GM12878 (cell line): ENCODE data around the gene TMEM229B. TPM values are rescaled to one million over a fixed set of nuclear protein-coding genes. Genes with fewer than 3 reads are reported as not detected.

Experiments used
- BHLHE40 ChIP-seq, 2 experiments: fragments of 450-650 bp in 1 of 2; IDR thresholded peaks; 2 replicates each; pipeline ENCODE4 v1.6.1; 2011 to 2017; ENCODE audit warnings: low read depth in 2 of 2, borderline replicate concordance in 1 of 2, improper control_type of control experiment in 1 of 2, low read length in 1 of 2, mild to moderate bottlenecking in 1 of 2
- CHD1 ChIP-seq: IDR thresholded peaks from 2 replicates; pipeline ENCODE4 v1.6.1; 2012; ENCODE audit warnings: low read depth, low read length, improper control_type of control experiment
- CHD4 ChIP-seq: fragments of 200-600 bp; sonication (generic); IDR thresholded peaks from 2 replicates; pipeline ENCODE4 v1.6.1; 2016; ENCODE audit warnings: mild to moderate bottlenecking
- DPF2 ChIP-seq: fragments of 450-650 bp; IDR thresholded peaks from 2 replicates; pipeline ENCODE4 v1.6.1; 2017; ENCODE audit warnings: mild to moderate bottlenecking
- ESRRA ChIP-seq: IDR thresholded peaks from 2 replicates; pipeline ENCODE4 v1.6.1; 2012; ENCODE audit warnings: mild to moderate bottlenecking, low read length, improper control_type of control experiment
- FOXK2 ChIP-seq: fragments of 450-650 bp; IDR thresholded peaks from 2 replicates; pipeline ENCODE4 v1.6.1; 2017; ENCODE audit warnings: mild to moderate bottlenecking, moderate library complexity
- IKZF1 ChIP-seq: fragments of 450-650 bp; conservative IDR thresholded peaks from 2 replicates; pipeline ENCODE4 v1.6.1; 2017; ENCODE audit warnings: antibody characterized with exemption, mild to moderate bottlenecking
- KAT2A ChIP-seq: conservative IDR thresholded peaks from 2 replicates; pipeline ENCODE4 v1.6.1; 2011; ENCODE audit warnings: low read depth, low read length; ENCODE audit not compliant: control insufficient read depth
- KDM1A ChIP-seq: fragments of 200-600 bp; sonication (generic); IDR thresholded peaks from 2 replicates; pipeline ENCODE4 v1.6.1; 2016; ENCODE audit warnings: borderline replicate concordance
- MTA2 ChIP-seq: fragments of 450-650 bp; IDR thresholded peaks from 2 replicates; pipeline ENCODE4 v1.6.1; 2016; ENCODE audit warnings: low read depth, mild to moderate bottlenecking, moderate library complexity
- NFYA ChIP-seq: IDR thresholded peaks from 2 replicates; pipeline ENCODE4 v1.6.1; 2011; ENCODE audit warnings: low read depth, mild to moderate bottlenecking, low read length, improper control_type of control experiment, borderline replicate concordance
- NRF1 ChIP-seq: conservative IDR thresholded peaks from 2 replicates; pipeline ENCODE4 v1.6.1; 2011; ENCODE audit warnings: mild to moderate bottlenecking, low read depth, low read length, improper control_type of control experiment
- PML ChIP-seq: IDR thresholded peaks from 2 replicates; pipeline ENCODE4 v1.6.1; 2012; ENCODE audit warnings: low read length, inconsistent platforms
- RELA ChIP-seq: fragments of 450-650 bp; IDR thresholded peaks from 2 replicates; pipeline ENCODE4 v1.8.0; 2014; ENCODE audit warnings: borderline replicate concordance; ENCODE audit not compliant: partially characterized antibody
- SIN3A ChIP-seq: IDR thresholded peaks from 2 replicates; pipeline ENCODE4 v1.6.1; 2012; ENCODE audit warnings: low read depth, low read length, improper control_type of control experiment
- SMAD1 ChIP-seq: fragments of 450-650 bp; IDR thresholded peaks from 2 replicates; pipeline ENCODE4 v1.6.1; 2018; ENCODE audit warnings: mild to moderate bottlenecking, low read depth; ENCODE audit not compliant: partially characterized antibody
- SMAD5 ChIP-seq: IDR thresholded peaks from 2 replicates; pipeline ENCODE4 v1.6.1; 2016; ENCODE audit warnings: antibody characterized with exemption, low read depth
- SUPT20H ChIP-seq: IDR thresholded peaks from 2 replicates; pipeline ENCODE4 v1.6.1; 2011; ENCODE audit warnings: low read depth, mild to moderate bottlenecking, low read length, moderate library complexity, borderline replicate concordance; ENCODE audit not compliant: control insufficient read depth
- TBL1XR1 ChIP-seq: IDR thresholded peaks from 2 replicates; pipeline ENCODE4 v1.6.1; 2012; ENCODE audit warnings: low read depth, low read length, improper control_type of control experiment
- TCF12 ChIP-seq: IDR thresholded peaks from 2 replicates; pipeline ENCODE4 v1.6.1; 2011; ENCODE audit warnings: low read depth, mild to moderate bottlenecking, low read length
- TCF3 ChIP-seq: IDR thresholded peaks from 2 replicates; pipeline ENCODE4 v1.6.1; 2012; ENCODE audit warnings: low read depth, mild to moderate bottlenecking, low read length, borderline replicate concordance; ENCODE audit not compliant: insufficient read depth
- TCF7 ChIP-seq: IDR thresholded peaks from 2 replicates; pipeline ENCODE4 v1.6.1; 2014; ENCODE audit warnings: antibody characterized with exemption, borderline replicate concordance
- ZNF622 ChIP-seq: fragments of 450-650 bp; IDR thresholded peaks from 2 replicates; pipeline ENCODE4 v1.6.1; 2017; ENCODE audit warnings: mild to moderate bottlenecking, inconsistent platforms
- polyA plus RNA-seq, 11 experiments: library from polyadenylated mRNA; depleted of rRNA in 4 of 11; unstranded in 6 of 11; stranded (reverse) in 5 of 11; fragments of >200 nt; fragmentation: Nextera tagmentation in 4 of 11; fragmentation: Illumina TruSeq in 1 of 11; extraction: Ambion mirVana in 4 of 11; extraction: Trizol in 1 of 11; gene quantifications; 1 replicate in 1 of 11; 2 replicates in 10 of 11; pipeline versions ENCODE4 v1.2.1 to v1.2.3, GENCODE V29; 2011 to 2016; ENCODE audit warnings: inconsistent platforms in 2 of 11, missing spikeins in 2 of 11, low read depth in 1 of 11
- total RNA-seq, 4 experiments: library from RNA; depleted of rRNA in 3 of 4; stranded (reverse); fragments of >200 nt in 3 of 4; fragmentation: Illumina TruSeq in 1 of 4; extraction: Trizol in 1 of 4; gene quantifications; 2 replicates each; pipeline versions ENCODE4 v1.2.1 to v1.2.3, GENCODE V29; 2013 to 2021
- TF ChIP-seq, protein P1 (sequence below): fragments of 450-650 bp; formaldehyde crosslinking; IDR thresholded peaks from 2 replicates; pipeline ENCODE4 v1.4.0; 2020; ENCODE audit warnings: mild to moderate bottlenecking, moderate library complexity
- TF ChIP-seq, protein P2 (sequence below): fragments of 450-650 bp; IDR thresholded peaks from 2 replicates; pipeline ENCODE4 v1.6.1; 2017; ENCODE audit warnings: borderline replicate concordance
- TF ChIP-seq, protein P3 (sequence below): IDR thresholded peaks from 2 replicates; pipeline ENCODE4 v1.6.1; 2012; ENCODE audit warnings: low read depth, low read length, improper control_type of control experiment

TMEM229B gene
- total and polyA plus RNA-seq, 10 of the 15 experiments (the other 5 are each of a cell fraction or from before 2014, with no cell fraction given): 0.24 to 5.3 (median 1.7) TPM

DNA sequence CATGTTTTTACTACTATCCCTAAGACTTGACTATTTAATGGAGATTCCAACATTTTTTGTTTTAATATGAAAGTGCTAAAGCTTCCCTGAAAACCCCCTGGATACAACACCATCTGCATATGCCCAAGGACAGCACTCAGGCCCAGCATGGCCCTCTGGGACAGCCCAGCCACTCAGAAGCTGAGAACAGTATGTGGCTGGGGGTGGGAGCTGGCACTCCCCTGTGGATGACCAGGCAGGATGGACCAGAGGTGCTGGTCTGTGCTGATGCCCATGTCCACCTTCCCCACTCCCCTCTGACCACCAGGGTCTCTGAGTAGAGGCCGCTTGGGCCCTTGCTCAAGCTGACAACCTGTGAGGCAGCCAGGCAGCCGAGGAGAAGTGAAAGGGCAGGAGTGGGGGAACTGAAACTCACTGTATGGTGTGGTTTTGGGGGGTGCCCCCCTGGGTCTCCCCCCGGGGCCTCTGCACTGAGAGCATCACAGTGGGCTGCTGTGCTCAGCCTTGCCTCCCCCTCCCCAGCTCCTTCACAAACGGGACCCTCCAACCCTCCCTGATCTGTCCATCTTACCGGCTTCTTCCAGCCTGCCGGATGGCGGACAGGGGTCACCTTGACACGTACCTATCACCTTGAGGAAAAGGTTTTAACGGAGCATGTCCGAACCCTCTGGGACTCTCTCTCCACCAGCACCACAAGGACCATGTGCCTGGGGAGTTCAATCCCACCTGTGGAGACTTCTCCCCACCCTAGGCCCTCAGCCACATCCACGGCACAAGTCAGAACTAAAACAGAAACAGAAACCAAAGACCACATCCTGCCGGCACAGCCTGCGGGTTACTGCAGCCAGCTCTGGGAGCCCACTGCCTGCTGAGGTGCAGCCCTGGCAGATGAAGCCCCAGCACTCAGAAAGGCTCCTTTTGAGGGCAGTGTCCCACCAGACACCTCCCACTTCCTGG lies at the start of gene TMEM229B (continued):
- TF ChIP-seq TBL1XR1 (peak; percentile 75), KAT2A (no peak), ESRRA (peak; percentile 80), RELA (peak; percentile 64), SMAD5 (no peak), CHD4 (0 out of 2 replicates have a peak, but pooled peaks have one; percentile 41), FOXK2 (no peak; the same call in 1 of the 2 replicates), TCF12 (peak; percentile 92), MTA2 (peak; percentile 96), DPF2 (peak; percentile 100), TCF7 (0 out of 2 replicates have a peak, but pooled peaks have one; percentile 24), ZNF622 (no peak), CHD1 (no peak), PML (peak; percentile 69; the same call in 1 of the 2 replicates), BHLHE40 (IDR thresholded peaks at IDR 0.05; ENCODE audit: borderline replicate concordance in 1 of 2, low read depth in 2 of 2, low read length in 1 of 2) (peak; percentile 86 to 87), NRF1 (no peak), SUPT20H (no peak), SIN3A (no peak), KDM1A (no peak), TCF3 (peak; percentile 94), IKZF1 (peak; percentile 98), NFYA (no peak), SMAD1 (no peak)
- TF ChIP-seq, protein P1, sequence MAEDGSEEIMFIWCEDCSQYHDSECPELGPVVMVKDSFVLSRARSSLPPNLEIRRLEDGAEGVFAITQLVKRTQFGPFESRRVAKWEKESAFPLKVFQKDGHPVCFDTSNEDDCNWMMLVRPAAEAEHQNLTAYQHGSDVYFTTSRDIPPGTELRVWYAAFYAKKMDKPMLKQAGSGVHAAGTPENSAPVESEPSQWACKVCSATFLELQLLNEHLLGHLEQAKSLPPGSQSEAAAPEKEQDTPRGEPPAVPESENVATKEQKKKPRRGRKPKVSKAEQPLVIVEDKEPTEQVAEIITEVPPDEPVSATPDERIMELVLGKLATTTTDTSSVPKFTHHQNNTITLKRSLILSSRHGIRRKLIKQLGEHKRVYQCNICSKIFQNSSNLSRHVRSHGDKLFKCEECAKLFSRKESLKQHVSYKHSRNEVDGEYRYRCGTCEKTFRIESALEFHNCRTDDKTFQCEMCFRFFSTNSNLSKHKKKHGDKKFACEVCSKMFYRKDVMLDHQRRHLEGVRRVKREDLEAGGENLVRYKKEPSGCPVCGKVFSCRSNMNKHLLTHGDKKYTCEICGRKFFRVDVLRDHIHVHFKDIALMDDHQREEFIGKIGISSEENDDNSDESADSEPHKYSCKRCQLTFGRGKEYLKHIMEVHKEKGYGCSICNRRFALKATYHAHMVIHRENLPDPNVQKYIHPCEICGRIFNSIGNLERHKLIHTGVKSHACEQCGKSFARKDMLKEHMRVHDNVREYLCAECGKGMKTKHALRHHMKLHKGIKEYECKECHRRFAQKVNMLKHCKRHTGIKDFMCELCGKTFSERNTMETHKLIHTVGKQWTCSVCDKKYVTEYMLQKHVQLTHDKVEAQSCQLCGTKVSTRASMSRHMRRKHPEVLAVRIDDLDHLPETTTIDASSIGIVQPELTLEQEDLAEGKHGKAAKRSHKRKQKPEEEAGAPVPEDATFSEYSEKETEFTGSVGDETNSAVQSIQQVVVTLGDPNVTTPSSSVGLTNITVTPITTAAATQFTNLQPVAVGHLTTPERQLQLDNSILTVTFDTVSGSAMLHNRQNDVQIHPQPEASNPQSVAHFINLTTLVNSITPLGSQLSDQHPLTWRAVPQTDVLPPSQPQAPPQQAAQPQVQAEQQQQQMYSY (CRISPR knock-in tag): no peak
- TF ChIP-seq, protein P2, sequence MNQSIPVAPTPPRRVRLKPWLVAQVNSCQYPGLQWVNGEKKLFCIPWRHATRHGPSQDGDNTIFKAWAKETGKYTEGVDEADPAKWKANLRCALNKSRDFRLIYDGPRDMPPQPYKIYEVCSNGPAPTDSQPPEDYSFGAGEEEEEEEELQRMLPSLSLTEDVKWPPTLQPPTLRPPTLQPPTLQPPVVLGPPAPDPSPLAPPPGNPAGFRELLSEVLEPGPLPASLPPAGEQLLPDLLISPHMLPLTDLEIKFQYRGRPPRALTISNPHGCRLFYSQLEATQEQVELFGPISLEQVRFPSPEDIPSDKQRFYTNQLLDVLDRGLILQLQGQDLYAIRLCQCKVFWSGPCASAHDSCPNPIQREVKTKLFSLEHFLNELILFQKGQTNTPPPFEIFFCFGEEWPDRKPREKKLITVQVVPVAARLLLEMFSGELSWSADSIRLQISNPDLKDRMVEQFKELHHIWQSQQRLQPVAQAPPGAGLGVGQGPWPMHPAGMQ: no peak
- TF ChIP-seq, protein P3, sequence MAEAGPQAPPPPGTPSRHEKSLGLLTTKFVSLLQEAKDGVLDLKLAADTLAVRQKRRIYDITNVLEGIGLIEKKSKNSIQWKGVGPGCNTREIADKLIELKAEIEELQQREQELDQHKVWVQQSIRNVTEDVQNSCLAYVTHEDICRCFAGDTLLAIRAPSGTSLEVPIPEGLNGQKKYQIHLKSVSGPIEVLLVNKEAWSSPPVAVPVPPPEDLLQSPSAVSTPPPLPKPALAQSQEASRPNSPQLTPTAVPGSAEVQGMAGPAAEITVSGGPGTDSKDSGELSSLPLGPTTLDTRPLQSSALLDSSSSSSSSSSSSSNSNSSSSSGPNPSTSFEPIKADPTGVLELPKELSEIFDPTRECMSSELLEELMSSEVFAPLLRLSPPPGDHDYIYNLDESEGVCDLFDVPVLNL: no peak
